Inflammatory macrophage (primary cell): ENCODE measurements around the gene SUN3.
"Not testable (repeated sequence)": the region's sequence is repeated elsewhere in the genome, so short reads cannot be mapped to it uniquely, and the experiment has no call there.

Source experiments
- DNase-seq, 2 donors: peaks; one replicate each; pipeline ENCODE4 v3.0.0-alpha.2; 2020 to 2022

Gene SUN3

GRCh38 chr7:48031111-48031510, 2.2 kb upstream of the SUN3 start:
- no peak for DNase-seq

GRCh38 chr7:48025624-48026023, 3.3 kb downstream of the SUN3 start:
- DNase-seq, result no peak

- no peak for DNase-seq
These were observed 11.2 kb downstream of the SUN3 start for GRCh38 chr7:48017674-48018073.

- DNase-seq, result no peak
These were observed 12.3 kb downstream of the SUN3 start for GRCh38 chr7:48016641-48017040.

- DNase-seq, result no peak
These were observed 17.0 kb downstream of the SUN3 start for GRCh38 chr7:48011951-48012350.

GRCh38 chr7:48011323-48011722, 17.6 kb downstream of the SUN3 start:
- DNase-seq, result peak in 1 of 2 donors; percentile 16

- DNase-seq, result no peak
These were observed 19.0 kb downstream of the SUN3 start for GRCh38 chr7:48009954-48010353.

GRCh38 chr7:48009257-48009656, 19.6 kb downstream of the SUN3 start:
- DNase-seq, result no peak

GRCh38 chr7:48006866-48007265, 22.0 kb downstream of the SUN3 start:
- no peak for DNase-seq

GRCh38 chr7:48004638-48005037, 24.3 kb downstream of the SUN3 start:
- DNase-seq, result peak; percentile 7 to 15

- DNase-seq, result no peak
These were observed 24.9 kb downstream of the SUN3 start for GRCh38 chr7:48004032-48004431.

- not testable (repeated sequence) for DNase-seq
These were observed 28.7 kb downstream of the SUN3 start for GRCh38 chr7:48000164-48000563.

- DNase-seq, result no peak
These were observed 29.5 kb downstream of the SUN3 start for GRCh38 chr7:47999413-47999812.

- DNase-seq, result no peak
These were observed 36.5 kb downstream of the SUN3 start for GRCh38 chr7:47992446-47992845.

GRCh38 chr7:47991741-47992311, 37.1 kb downstream of the SUN3 start:
- DNase-seq, result peak; percentile 79 to 84

- DNase-seq, result no peak
These were observed 37.6 kb downstream of the SUN3 start for GRCh38 chr7:47991270-47991669.

GRCh38 chr7:47990592-47990991, 38.3 kb downstream of the SUN3 start:
- DNase-seq, result no peak

- DNase-seq, result not testable (repeated sequence)
These were observed 39.1 kb downstream of the SUN3 start for GRCh38 chr7:47989607-47990400.

GRCh38 chr7:47988496-47989386, 40.2 kb downstream of the SUN3 start:
- peak; percentile 12 to 13 for DNase-seq

- no peak for DNase-seq
These were observed 46.3 kb downstream of the SUN3 start for GRCh38 chr7:47982610-47983009.

GRCh38 chr7:47980648-47981047, 48.3 kb downstream of the SUN3 start:
- DNase-seq, result not testable (repeated sequence)

GRCh38 chr7:47979832-47980181, 49.1 kb downstream of the SUN3 start:
- no peak for DNase-seq

- DNase-seq, result peak; percentile 97
These were observed 49.6 kb downstream of the SUN3 start, which contains the start of gene HUS1 for GRCh38 chr7:47979145-47979831. TSS of gene HUS1 (minus strand) at chr7:47979615. CDS start at chr7:47979519, 96 bp downstream.
